Measurements from ENCODE around the gene SLC27A3.
"Not testable (repeated sequence)": the region's sequence is repeated elsewhere in the genome, so short reads cannot be mapped to it uniquely, and the experiment has no call there.

Gene SLC27A3

DNA sequence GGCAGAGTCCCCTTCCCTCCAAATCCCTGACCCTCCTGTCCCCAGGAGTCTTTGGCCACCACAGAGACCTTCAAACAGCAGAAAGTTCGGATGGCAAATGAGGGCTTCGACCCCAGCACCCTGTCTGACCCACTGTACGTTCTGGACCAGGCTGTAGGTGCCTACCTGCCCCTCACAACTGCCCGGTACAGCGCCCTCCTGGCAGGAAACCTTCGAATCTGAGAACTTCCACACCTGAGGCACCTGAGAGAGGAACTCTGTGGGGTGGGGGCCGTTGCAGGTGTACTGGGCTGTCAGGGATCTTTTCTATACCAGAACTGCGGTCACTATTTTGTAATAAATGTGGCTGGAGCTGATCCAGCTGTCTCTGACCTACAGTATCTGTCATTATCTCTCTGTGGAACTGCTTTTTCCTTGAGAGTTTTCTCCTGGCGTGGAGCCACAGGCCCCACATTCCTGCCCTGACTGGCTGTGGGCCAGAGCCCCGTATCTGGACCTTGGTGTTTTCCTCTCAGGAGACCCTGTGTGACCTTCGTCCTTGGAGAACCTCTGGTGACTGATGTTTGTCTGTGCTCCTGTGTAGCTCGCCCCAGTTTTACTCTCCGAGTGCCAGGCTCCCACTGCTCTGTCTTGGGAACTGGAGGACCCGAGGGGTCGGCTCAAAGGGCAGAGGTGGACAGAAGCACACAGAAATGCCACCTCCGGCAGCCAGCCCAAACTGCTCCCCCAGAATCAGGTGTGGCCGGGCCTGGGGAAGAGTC lies 4.8 kb downstream of the SLC27A3 start:
- no peak for DNase-seq (ENCODE audit: low read depth in 2 of 2)

DNA sequence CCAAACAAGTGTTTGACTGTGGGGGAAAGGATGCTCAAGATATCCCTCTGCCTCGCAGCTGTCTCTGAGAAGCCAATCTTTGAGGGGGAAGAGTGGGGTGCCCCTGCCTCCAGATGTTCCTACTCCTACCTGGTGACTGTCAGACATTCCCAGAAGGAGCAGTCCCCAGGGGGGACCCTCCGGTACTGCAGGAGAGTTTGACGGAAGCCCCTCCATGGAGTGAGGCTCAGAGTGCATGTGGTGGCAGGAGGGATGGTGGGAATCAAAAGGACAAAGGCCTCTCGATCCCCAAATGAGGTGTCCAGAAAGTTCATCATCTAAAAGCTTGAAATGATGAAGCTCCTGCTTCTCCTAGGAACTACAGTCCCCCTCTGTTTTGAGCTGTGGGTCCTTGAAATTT lies 5.3 kb downstream of the SLC27A3 start:
- DNase-seq (ENCODE audit: low read depth in 2 of 2), result no peak

DNA sequence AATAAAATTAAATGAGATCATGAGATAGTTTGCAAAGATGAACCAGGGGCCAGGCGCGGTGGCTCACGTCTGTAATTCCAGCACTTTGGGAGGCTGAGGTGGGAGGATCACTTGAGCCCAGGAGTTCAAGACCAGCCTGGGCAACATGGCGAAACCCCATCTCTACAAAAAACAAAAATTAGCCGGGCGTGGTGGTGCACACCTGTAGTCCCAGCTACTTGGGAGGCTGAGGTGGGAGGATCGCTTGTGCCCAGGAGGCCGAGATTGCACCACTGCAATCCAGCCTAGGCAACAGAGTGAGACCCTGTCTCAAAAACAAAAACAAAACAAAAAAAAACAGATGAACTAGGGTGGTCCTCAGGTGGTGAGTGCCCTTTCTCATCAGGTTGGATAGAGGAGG lies 7.4 kb downstream of the SLC27A3 start:
- not testable (repeated sequence) for DNase-seq (ENCODE audit: low read depth in 2 of 2)

DNA sequence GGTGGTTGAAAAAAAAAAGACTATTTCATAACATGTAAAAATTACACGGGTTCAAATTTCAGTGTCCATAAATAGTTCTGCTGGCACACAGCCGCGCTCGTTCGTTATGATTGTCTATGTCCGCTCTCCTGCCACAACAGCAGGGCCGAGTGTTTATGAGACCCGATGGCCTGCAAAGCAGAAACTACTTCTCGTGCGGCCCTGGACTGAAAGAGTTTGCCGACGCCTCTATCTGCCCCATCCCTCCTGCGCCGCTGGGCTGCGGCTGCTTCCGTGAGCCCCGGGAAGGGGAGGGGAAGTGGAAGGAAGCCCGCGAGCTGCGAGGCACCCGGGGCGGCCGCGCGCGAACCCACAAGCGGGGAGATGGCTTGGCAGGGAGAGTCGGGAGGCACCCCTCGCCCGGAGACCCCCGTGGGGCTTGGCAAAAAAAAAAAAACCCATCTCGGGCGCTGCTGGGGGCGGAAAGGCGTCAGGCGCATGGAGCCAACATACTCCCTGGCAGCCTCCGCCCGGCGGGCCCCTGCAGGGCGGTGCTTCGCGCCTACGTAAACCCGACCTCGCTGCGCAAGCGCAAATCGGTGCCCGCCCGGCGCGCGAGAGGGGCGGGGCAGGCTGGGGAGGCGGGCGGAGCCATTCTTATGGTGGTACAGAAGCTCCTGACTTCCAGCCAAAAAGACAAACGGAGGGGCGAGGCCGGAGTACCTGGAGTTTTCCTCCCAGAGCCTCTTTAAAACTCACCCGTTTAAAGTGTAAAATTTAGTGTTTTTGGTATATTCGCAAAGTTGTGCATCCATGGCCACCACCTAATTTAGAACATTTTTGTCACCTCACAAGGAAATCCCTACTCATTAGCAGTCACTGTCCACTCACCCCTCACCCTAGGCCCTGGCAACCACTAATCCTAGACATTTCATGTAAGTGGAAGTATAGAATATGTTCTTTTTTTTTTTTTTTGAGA lies 8.3 kb downstream of the SLC27A3 start:
- DNase-seq (ENCODE audit: low read depth in 2 of 2), result peak; percentile 86 to 88

DNA sequence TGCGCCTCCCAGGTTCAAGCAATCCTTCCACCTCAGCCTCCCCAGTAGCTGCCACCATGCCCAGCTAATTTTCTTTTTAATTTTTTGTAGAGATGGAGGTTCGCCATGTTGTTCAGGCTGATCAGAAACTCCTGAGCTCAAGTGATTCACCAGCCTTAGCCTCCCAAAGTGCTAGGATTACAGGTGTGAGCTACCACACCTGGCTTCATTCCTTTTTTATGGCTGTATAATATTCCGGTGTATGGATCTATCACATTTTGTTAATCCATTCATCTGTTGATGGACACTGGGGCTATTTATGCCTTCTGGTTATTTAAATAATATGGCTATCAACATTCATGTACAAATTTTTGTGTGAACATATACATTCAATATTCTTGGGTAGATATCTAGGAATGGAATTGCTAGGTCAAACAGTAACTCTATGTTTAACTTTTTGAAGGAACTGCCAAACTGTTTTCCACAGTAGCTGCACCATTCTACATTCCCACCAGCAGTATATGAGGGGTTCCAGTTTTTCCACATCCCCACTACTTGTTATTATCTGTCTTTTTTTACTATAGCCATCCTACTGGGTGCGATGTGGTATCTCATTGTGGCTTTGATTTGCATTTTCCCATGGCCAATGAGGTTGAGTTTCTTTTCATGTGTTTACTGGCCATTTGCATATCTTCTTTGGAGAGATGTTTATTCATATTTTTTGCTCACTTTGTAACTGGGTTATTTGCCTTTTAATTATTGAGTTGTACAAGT lies 11.0 kb downstream of the SLC27A3 start:
- DNase-seq (ENCODE audit: low read depth in 2 of 2), result no peak

DNA sequence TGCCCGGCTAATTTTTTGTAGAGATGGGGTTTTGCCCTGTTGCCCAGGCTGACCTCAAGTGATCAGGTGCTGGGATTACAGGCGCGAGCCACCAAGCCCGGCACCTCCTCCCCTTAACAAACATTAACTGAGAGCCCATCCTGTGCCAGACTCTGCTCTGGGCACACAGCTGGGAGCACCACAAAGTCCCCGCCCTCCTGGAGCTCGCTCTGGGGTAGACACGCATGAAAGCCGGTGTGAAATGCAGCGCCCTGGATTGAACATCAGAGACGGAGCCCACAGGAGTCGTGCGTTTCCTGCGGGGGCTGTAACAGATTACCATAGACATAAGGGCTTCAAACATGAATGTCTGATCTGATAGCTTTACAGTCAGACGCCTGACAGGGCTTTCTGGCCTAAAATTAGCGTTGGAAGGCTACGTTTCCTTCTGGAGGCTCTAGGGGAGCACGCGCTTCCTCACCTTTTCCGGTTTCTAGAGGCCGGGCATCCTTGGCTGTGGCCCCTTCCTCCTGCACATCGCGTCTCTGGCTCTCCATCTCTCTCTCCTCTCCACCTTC lies 14.3 kb downstream of the SLC27A3 start:
- DNase-seq (ENCODE audit: low read depth in 2 of 2), result no peak

DNA sequence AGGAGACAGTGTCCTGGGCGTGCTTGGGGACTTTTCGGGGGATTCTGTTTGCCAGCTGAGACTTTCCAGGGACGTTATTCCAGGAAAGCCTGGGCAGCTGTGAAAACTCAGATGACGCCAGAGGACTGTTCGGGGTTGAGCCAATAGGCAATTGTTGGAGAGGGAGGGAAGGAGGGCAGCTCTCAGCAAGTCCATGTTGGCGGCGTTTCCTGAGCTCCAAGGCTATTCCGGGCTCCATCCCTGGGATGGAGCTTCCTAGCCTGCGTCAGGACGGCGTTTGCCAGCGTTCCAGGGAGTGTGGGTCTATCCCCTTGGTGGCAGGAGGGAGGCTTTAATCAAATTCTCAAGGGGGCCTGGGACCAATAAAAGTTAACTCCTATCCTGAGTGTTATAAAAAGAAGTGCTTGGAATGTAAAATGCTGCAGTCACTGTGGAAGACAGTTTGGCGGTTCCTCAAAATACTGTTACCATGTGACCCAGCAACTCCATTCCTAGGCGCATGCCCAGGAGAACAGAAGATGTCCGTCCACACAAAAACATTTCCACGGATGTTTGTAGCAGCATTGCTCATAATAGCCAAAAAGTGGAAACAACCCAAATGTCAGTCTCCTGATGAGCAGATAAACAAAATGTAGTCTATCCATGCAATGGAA lies 15.2 kb downstream of the SLC27A3 start:
- no peak for DNase-seq (ENCODE audit: low read depth in 2 of 2)

DNA sequence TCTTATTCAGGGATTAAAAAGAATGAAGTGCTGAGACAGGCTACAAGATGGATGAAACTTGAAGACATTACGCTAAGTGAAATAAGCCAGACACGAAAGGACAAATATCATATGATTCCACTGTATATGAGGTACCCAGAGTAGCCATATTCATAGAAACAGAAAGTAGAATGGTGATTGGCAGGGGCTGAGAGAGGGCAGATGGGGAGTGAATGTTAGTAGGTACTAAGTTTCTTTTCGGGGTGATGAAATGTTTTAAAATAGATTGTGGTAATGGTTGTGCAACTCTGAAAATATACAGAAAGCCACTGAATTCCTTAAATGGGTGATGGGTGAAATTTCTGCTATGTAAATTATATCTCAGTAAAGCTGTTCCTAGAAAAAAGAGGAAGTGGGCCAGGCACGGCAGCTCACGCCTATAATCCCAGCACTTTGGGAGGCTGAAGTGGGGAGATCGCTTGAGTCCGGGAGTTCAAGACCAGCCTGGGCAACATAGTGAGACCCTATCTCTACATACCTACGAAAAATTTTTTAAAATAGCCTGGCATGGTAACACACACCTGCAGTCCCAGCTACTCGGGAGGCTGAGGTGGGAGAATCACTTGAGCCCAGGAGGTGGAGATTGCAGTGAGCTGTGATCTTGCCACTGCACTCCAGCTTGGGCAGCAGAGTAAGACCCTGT lies 15.9 kb downstream of the SLC27A3 start:
- no peak for DNase-seq (ENCODE audit: low read depth in 2 of 2)

DNA sequence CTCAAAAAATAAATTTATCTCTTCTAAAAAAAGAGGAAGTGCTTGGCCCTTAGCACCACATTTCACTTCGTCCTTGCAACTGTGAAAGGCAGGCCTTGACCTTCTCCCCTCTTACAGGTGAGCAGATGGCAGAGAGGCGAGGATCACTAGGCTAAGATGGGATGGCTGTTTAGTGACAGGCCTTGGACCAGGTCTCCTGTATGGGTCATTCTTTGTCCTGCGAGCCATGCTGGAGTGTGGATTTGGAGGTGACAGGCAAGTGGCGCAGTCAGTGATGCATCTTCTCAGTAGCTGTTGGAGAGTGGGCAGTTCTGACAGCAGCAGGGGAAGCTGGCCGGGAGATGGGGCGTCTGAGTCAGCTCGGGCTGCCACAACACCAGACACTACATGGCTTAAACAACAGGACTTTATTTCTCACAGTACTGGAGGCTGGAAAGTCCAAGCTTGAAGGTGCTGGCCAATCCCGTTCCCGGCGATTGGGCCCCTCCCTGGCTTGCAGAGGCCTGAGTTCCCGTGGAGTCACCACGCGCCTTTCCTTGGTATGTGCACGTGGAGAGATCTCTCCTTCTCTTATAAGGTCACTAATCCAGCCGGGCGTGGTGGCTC lies 16.5 kb downstream of the SLC27A3 start:
- DNase-seq (ENCODE audit: low read depth in 2 of 2), result peak in 1 of 2 donors; percentile 28

DNA sequence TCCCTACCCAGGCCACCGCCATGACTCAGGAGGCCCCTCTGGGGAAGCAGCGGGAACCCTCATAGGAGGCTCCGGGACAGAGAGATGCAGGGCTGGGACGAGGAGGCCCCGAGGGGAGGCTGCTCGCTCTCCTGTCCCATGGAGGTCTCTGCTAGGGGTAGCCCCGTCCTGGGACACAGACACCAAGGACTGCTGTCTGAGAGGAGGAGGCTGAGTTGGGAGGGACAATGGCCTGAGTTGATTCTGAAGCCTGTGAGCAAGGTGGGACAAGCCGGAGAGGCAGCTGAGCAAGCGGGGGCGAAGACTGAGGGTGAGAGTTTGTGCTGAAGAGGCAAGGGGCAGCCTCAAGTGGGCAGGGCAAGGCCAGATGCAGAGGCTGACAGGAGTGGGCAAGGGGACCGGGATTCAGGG lies 17.4 kb downstream of the SLC27A3 start:
- no peak for DNase-seq (ENCODE audit: low read depth in 2 of 2)

DNA sequence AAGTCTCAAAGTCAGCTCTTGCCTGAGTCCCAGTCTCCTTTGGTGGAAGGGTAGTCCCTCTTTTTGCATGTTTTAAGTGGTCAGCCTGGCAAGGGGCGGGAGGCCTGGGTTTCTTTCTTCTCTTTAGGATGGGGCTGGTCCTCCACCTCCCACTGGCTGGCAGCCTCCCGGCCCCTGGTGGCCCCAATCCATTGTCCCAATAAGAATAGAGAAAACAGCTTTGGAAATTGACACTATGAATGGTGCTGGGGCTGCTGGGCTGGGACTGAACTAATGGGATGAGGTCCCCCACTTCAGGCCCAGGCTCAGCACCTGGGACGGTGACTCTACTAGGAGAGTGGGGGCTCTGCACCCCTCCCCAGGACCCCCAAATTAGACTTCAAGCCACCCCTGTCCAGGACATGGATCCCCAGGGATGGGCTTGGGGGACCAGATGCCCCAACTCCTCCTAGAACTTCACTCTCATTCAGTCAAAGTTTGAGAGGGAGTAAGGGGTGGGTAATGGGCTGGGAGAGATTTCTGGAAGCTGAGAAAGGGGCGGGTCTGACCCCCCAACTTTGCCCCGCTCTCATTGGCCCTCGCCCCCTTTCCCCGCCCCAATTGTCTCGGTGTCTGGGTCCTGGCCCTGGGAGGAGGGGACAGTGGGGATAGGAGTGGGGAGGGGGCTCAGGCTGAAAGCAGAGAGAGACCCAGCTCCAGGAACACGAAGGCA lies 18.2 kb downstream of the SLC27A3 start:
- DNase-seq (ENCODE audit: low read depth in 2 of 2), result no peak

DNA sequence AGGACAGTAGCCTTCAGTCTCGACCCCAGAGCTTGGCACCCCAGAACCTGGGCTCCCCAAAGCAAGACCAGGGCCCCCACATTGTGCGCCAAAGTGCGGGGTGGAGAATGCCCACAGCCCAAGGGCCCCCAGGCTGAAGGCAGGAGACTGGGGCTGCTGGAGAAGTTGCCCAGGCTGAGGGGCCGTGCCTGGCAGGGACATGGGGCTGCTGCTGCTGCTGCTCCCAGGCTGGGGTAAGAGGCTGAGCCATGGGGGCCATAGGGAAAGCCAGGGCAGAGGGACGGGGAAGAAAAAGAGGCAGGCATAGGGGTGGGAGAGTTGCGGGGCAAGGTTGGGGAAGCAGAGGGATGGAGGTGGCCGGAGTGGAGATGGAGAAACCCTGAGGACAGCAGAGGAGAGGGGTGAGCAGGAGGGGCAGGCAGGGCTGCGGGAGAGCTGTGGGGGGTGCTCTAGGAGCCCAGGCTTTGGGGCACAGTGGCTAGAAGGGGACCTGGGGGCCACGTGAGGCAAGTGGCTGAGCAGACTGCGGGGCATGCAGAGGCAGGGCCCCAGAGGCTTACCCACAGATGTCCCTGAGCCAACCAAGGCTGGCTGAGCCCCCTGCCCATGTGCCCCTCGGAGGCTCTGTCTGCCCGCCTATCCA lies 18.9 kb downstream of the SLC27A3 start:
- DNase-seq (ENCODE audit: low read depth in 2 of 2), result no peak

DNA sequence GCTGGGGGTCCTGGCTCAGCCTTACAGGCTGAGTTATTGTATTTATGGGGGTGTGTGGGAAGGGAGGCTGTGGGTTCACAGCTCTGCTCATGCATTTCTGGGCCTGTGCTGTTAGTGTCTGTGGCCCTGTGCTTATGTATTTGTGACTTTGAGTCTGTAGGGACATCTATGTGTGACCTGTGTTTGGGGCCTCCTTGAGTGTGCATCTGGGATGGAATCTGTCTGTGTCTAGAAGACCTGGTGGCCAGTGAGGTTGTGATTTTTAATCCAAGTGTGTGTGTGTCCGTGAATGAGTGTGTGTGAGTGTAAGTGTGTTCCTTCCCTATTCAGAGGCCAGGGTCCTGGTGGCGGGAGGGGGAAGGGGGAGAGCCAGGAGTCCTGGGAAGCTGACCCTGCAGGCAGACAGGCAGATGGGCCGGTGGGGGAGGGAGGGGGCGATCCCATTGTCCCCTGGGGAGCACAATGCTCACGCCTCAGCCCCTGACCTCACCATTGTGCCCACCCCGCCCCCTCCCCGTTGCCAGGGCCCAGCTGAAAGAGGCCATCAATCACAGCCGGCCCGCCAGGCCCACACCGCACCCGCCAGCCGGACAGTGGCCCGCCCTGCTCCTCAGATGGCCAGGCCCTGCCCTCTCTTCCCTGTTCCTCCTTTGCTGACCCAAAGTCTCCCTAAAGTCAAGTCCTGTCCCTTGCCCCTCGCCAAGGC lies 19.6 kb downstream of the SLC27A3 start:
- no peak for DNase-seq (ENCODE audit: low read depth in 2 of 2)

DNA sequence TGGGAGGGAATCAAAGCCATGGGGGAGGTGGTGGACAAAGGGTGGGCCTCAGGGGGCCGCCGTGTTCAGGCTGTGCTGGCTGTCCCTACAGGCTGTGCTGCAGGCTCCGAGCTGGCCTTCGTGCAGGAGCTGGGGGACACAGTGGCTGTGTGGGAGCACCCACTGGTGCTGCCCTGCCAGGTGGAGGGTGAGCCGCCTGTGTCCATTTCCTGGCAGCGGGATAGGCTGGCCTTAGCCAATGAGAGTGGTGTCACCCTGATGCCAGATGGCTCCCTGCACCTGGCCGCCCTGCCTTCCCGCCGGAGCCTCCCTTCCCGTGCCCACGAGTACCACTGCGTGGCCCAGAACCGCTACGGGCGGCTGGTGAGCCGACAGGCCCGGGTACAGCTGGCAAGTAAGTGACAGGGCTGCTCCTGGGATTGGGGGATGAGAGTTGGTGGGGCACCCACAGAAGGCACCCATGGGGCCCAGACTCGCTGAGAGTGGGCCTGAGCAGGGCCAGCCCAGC lies 20.2 kb downstream of the SLC27A3 start:
- DNase-seq (ENCODE audit: low read depth in 2 of 2), result no peak

DNA sequence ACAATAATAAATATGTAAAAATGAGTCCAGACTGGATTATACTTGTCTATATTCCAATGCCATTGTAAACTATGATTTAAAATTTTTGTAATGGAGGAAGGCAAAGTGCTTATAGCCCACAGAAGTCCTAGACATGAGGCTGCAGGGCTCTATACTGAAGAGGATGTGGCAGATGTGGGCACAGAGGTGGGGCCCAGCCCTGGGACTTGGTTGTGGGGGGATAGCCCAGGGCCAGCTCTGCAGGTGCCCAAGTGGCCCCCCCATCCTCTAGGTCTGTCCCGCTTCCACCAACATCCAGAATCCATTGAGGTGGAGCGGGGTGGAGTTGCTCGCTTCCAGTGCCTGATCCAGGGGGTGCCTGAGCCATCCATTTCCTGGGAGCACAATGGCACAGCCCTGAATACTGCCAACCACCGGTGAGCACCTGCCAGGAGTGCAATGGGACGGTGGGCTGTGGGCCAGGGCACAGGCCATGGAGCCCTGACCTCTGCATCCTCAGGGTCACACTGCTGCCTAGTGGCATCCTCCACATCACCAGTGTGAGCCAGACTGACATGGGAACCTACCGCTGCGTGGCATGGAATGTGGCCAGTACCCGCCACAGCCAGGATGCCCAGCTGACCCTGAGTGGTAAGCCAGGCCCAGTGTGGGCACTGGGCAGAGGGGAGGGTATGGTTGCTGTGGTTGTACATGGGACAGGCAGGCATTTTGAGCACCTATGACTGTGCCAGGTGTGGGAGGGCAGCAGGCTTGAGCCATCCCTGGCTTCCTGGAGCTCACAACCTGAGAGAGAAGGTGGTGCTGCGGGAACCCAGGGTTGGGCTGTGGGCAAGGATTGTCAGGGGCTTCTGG lies 21.0 kb downstream of the SLC27A3 start:
- DNase-seq (ENCODE audit: low read depth in 2 of 2), result no peak

DNA sequence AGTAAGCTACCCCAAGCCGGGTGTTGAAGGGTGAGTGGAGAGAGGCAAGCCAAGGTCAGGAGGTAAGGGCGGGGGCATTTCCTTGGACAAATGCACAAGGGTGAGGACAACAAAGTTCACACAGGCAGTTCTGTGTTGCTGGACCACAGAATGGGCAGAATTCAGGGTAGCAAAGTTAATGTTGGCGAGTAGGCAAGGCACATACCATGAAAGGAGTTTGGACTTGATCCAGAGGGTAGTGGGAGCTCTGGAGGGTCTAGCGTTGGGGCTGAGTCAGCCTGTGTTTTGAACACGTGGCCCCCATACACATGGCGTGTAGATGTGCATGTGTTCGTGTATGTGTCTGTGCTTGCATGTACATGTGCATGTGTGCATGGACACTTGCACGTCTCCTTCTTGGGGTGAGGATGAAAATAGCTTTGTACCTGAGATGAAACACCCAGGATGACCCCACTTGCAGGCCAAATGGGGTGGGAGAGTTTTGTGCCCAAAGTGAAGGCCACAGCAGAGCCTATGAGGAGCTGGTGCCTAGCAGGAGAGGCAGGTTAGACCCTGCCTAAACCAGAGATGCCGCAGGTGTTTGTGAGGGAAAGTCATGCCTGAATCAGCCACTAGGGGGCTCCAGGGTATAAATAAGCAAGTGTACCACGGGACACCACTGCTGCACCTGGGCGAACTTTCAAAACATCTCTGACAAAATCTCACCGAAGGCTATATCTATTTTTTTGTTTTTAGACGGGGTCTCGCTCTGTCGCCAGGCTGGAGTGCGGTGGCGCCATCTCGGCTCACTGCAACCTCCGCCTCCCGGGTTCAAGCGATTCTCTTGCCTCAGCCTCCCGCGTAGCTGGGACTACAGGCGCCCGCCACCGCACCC lies 21.8 kb downstream of the SLC27A3 start:
- DNase-seq (ENCODE audit: low read depth in 2 of 2), result peak; percentile 64 to 79

DNA sequence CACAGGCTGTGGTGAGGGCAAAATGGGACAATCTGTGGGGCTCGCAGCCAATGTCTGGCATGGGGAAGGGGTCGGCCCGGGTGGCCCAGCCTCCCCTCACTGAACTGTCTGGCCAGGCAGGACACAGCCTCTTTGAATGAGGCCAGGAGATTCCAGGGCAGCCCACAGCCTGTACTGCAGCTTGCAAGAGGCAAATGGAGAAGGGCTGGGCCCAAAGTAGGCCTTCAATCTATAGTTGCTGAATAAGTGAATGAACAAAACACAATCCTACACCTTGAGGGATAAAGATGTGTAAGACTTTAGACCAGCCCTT lies 23.2 kb downstream of the SLC27A3 start:
- no peak for DNase-seq (ENCODE audit: low read depth in 2 of 2)

Measured in stimulated activated CD8-positive, alpha-beta memory T cell treated with anti-CD3 and anti-CD28 coated beads, Interleukin-2, amount 100 ng/mL, for 48 hours (primary cell).